Activated naive CD8-positive, alpha-beta T cell treated with anti-CD3 and anti-CD28 coated beads, Interleukin-2, amount 10 ng/mL, durations not matched to agents 7 days and 5 days (primary cell): ENCODE data around the gene PDXP. TPM values are rescaled to one million over a fixed set of nuclear protein-coding genes. Genes with fewer than 3 reads are reported as not detected.

Source experiments
- ATAC-seq: fragments of 150-1000 bp; cut with Tn5 transposase; one replicate; pipeline ENCODE4 v1.10.0; 2021; ENCODE audit warnings: low read depth, moderate library complexity
- POLR2A ChIA-PET: fragments of 350-600 bp; sonication (Branson Sonifier 250); formaldehyde crosslinking; loops from one replicate; lab custom pipeline; 2021; ENCODE audit warnings: antibody characterized with exemption; lab: Charles Lee
- DNase-seq: peaks from one replicate; pipeline ENCODE4 v3.0.0; 2021
- H3K27ac Mint-ChIP-seq: one replicate; pipeline ENCODE4 v1.8.0; 2022; ENCODE audit warnings: mild to moderate bottlenecking, mixed read lengths
- H3K27me3 Mint-ChIP-seq: one replicate; pipeline ENCODE4 v1.8.0; 2022; ENCODE audit warnings: mild to moderate bottlenecking, moderate library complexity, mixed read lengths
- H3K36me3 Mint-ChIP-seq: one replicate; pipeline ENCODE4 v1.8.0; 2021; ENCODE audit warnings: mild to moderate bottlenecking, mixed read lengths
- H3K4me1 Mint-ChIP-seq: one replicate; pipeline ENCODE4 v1.8.0; 2021; ENCODE audit warnings: mixed read lengths
- H3K4me3 Mint-ChIP-seq: one replicate; pipeline ENCODE4 v1.8.0; 2022; ENCODE audit warnings: mild to moderate bottlenecking, moderate library complexity, mixed read lengths
- H3K9me3 Mint-ChIP-seq: one replicate; pipeline ENCODE4 v1.8.0; 2021; ENCODE audit warnings: mixed read lengths
- total RNA-seq, 2 experiments: library from RNA; stranded (reverse); gene quantifications; one replicate each; pipeline ENCODE4 v1.2.3, GENCODE V29; 2021

Gene PDXP
- total RNA-seq, 2 experiments from 2014 or later = 16.4 to 16.6 TPM

GRCh38 chr22:37674248-37674647, 15.7 kb downstream of the PDXP start:
- H3K9me3 Mint-ChIP-seq = no peaks in the 10 kb centered on the region
- DNase-seq = no peak
- POLR2A ChIA-PET = interaction anchor here (0.8 to 18.0 kb wide), 9 partner anchors 12 to 66 kb away, joined by 3 to 216 read pairs (median 21); partner anchors contain the start of genes GGA1, NOL12, PDXP and SH3BP1
- peaks cover 30% of the 10 kb centered on the region for H3K4me1 Mint-ChIP-seq
- peaks cover 7% of the 10 kb centered on the region for H3K36me3 Mint-ChIP-seq
- H3K4me3 Mint-ChIP-seq = peak overlapping the region; percentile 67
- no peak for ATAC-seq
- peak overlapping the region; percentile 86 for H3K27ac Mint-ChIP-seq
- H3K27me3 Mint-ChIP-seq = no peaks in the 10 kb centered on the region

GRCh38 chr22:37674951-37675929, 16.7 kb downstream of the PDXP start, which contains the start of gene LGALS1:
Gene LGALS1, plus strand, starts transcription at chr22:37675636. Its CDS starts 67 bp downstream, at chr22:37675703.
- H3K4me1 Mint-ChIP-seq = peaks cover 33% of the 10 kb centered on the region
- H3K27me3 Mint-ChIP-seq = no peaks in the 10 kb centered on the region
- no peaks in the 10 kb centered on the region for H3K9me3 Mint-ChIP-seq
- DNase-seq (peak; percentile 82), ATAC-seq (peak; percentile 60)
- peak within 1 kb of the TSS; percentile 99 for H3K27ac Mint-ChIP-seq
- POLR2A ChIA-PET = interaction anchor here (0.5 to 18.0 kb wide), 16 partner anchors 11 to 230 kb away, joined by 3 to 216 read pairs (median 7); partner anchors contain the start of genes GGA1, NOL12, PDXP and SH3BP1
- peaks cover 13% of the 10 kb centered on the region for H3K36me3 Mint-ChIP-seq
- H3K4me3 Mint-ChIP-seq = peak within 1 kb of the TSS; percentile 92

- peaks cover 13% of the 10 kb centered on the region for H3K36me3 Mint-ChIP-seq
- ATAC-seq = no peak
- peak overlapping the region; percentile 99 for H3K27ac Mint-ChIP-seq
- H3K4me1 Mint-ChIP-seq = peaks cover 36% of the 10 kb centered on the region
- POLR2A ChIA-PET = interaction anchor here (0.5 to 18.0 kb wide), 11 partner anchors 10 to 229 kb away, joined by 3 to 216 read pairs (median 10); partner anchors contain the start of genes GGA1, NOL12, PDXP and SH3BP1
- DNase-seq = no peak
- no peaks in the 10 kb centered on the region for H3K27me3 Mint-ChIP-seq
- peak overlapping the region; percentile 92 for H3K4me3 Mint-ChIP-seq
- no peaks in the 10 kb centered on the region for H3K9me3 Mint-ChIP-seq
These were observed 17.6 kb downstream of the PDXP start for GRCh38 chr22:37675930-37676735.

GRCh38 chr22:37676736-37677492, 18.4 kb downstream of the PDXP start:
- Mint-ChIP-seq H3K4me1 (peaks cover 36% of the 10 kb centered on the region), H3K9me3 (no peaks in the 10 kb centered on the region), H3K27me3 (no peaks in the 10 kb centered on the region), H3K4me3 (peak overlapping the region; percentile 92), H3K36me3 (peaks cover 13% of the 10 kb centered on the region), H3K27ac (peak overlapping the region; percentile 99)
- peak; percentile 65 for ATAC-seq
- POLR2A ChIA-PET = interaction anchor here (0.6 to 18.0 kb wide), 12 partner anchors 9 to 110 kb away, joined by 3 to 216 read pairs (median 8); partner anchors contain the start of genes GGA1, NOL12, PDXP and SH3BP1
- peak; percentile 90 for DNase-seq

GRCh38 chr22:37677493-37677974, 19.0 kb downstream of the PDXP start:
- peak; percentile 27 for ATAC-seq
- Mint-ChIP-seq H3K4me1 (peaks cover 31% of the 10 kb centered on the region), H3K9me3 (no peaks in the 10 kb centered on the region), H3K27me3 (no peaks in the 10 kb centered on the region), H3K4me3 (peak overlapping the region; percentile 92), H3K27ac (peak overlapping the region; percentile 99), H3K36me3 (peaks cover 13% of the 10 kb centered on the region)
- POLR2A ChIA-PET = interaction anchor here (0.6 to 18.0 kb wide), 11 partner anchors 9 to 110 kb away, joined by 3 to 216 read pairs (median 8); partner anchors contain the start of genes GGA1, NOL12, PDXP and SH3BP1
- no peak for DNase-seq

GRCh38 chr22:37678372-37678771, 19.8 kb downstream of the PDXP start:
- Mint-ChIP-seq H3K9me3 (no peaks in the 10 kb centered on the region), H3K4me1 (peaks cover 28% of the 10 kb centered on the region), H3K27me3 (no peaks in the 10 kb centered on the region), H3K36me3 (peaks cover 13% of the 10 kb centered on the region), H3K4me3 (peak overlapping the region; percentile 64), H3K27ac (no peak overlapping the region)
- no peak for DNase-seq
- no peak for ATAC-seq
- POLR2A ChIA-PET = interaction anchor here (1.5 to 18.0 kb wide), 4 partner anchors 18 to 70 kb away, joined by 3 to 216 read pairs (median 40); partner anchors contain the start of genes GGA1, PDXP and SH3BP1

GRCh38 chr22:37679670-37680069, 21.1 kb downstream of the PDXP start:
- ATAC-seq (no peak), DNase-seq (no peak)
- Mint-ChIP-seq H3K9me3 (no peaks in the 10 kb centered on the region), H3K27me3 (no peaks in the 10 kb centered on the region), H3K4me1 (peaks cover 20% of the 10 kb centered on the region), H3K36me3 (peaks cover 13% of the 10 kb centered on the region), H3K4me3 (peak overlapping the region; percentile 7), H3K27ac (peak overlapping the region; percentile 51)
- POLR2A ChIA-PET = interaction anchor here (18.0 kb wide), 1 partner anchor 19 kb away, joined by 216 read pairs; the partner anchor contains the start of gene PDXP

GRCh38 chr22:37680191-37680851, 21.8 kb downstream of the PDXP start:
- no peaks in the 10 kb centered on the region for H3K9me3 Mint-ChIP-seq
- H3K36me3 Mint-ChIP-seq = peaks cover 13% of the 10 kb centered on the region
- H3K27me3 Mint-ChIP-seq = no peaks in the 10 kb centered on the region
- H3K4me3 Mint-ChIP-seq = no peak overlapping the region
- H3K27ac Mint-ChIP-seq = no peak overlapping the region
- DNase-seq = no peak
- ATAC-seq = no peak
- peaks cover 20% of the 10 kb centered on the region for H3K4me1 Mint-ChIP-seq
- POLR2A ChIA-PET = interaction anchor here (1.4 to 18.0 kb wide), 5 partner anchors 20 to 73 kb away, joined by 4 to 216 read pairs (median 6); partner anchors contain the start of genes GGA1 and PDXP

GRCh38 chr22:37681001-37681424, 22.5 kb downstream of the PDXP start:
- H3K27ac Mint-ChIP-seq = peak overlapping the region; percentile 68
- ATAC-seq = no peak

GRCh38 chr22:37681556-37682049, 23.1 kb downstream of the PDXP start:
- no peaks in the 10 kb centered on the region for H3K27me3 Mint-ChIP-seq
- no peaks in the 10 kb centered on the region for H3K9me3 Mint-ChIP-seq
- POLR2A ChIA-PET = interaction anchor here (0.5 to 18.0 kb wide), 11 partner anchors 9 to 1011 kb away, joined by 3 to 216 read pairs (median 5); partner anchors contain the start of genes GGA1 and PDXP
- peaks cover 10% of the 10 kb centered on the region for H3K36me3 Mint-ChIP-seq
- peak overlapping the region; percentile 71 for H3K27ac Mint-ChIP-seq
- peaks cover 24% of the 10 kb centered on the region for H3K4me1 Mint-ChIP-seq
- DNase-seq (peak; percentile 75), ATAC-seq (peak; percentile 24)
- no peak overlapping the region for H3K4me3 Mint-ChIP-seq

More at GRCh38 chr22:37681001-37681424, 22.5 kb downstream of the PDXP start:
- Mint-ChIP-seq H3K27me3 (no peaks in the 10 kb centered on the region), H3K4me3 (no peak overlapping the region), H3K4me1 (peaks cover 23% of the 10 kb centered on the region), H3K9me3 (no peaks in the 10 kb centered on the region), H3K36me3 (peaks cover 10% of the 10 kb centered on the region)
- no peak for DNase-seq
- POLR2A ChIA-PET = interaction anchor here (0.5 to 18.0 kb wide), 10 partner anchors 21 to 1011 kb away, joined by 3 to 216 read pairs (median 6); partner anchors contain the start of genes GGA1 and PDXP
